ENCODE measurements around the gene SCYL3. TPM values are rescaled to one million over a fixed set of nuclear protein-coding genes. Genes with fewer than 3 reads are reported as not detected.

SCYL3 gene
- total and polyA plus RNA-seq, 2 experiments from 2014 or later, result 2.2 to 6.8 TPM

GRCh38 chr1:169873582-169874199 lies 20.0 kb downstream of the SCYL3 start:
- peaks cover 21% of the 10 kb centered on the region for H3K36me3 ChIP-seq (ENCODE audit: insufficient read depth)
- no peak for ATAC-seq

More at GRCh38 chr1:169873582-169874199, 20.0 kb downstream of the SCYL3 start:
- no peaks in the 10 kb centered on the region for H3K79me2 ChIP-seq (replicated peaks; ENCODE audit: insufficient read depth)
- H3K9me2 ChIP-seq (ENCODE audit: insufficient read depth), result no peaks in the 10 kb centered on the region
- H4K20me1 ChIP-seq (replicated peaks; ENCODE audit: insufficient read depth), result no peaks in the 10 kb centered on the region; the same call in 1 of the 2 replicates
- Mint-ChIP-seq H3K9me3 (peaks cover 19% of the 10 kb centered on the region), H3K4me3 (no peak overlapping the region), H3K36me3 (ENCODE audit: low read depth) (peaks cover 71% of the 10 kb centered on the region), H3K27me3 (ENCODE audit: insufficient read depth, low read depth, poor library complexity) (peaks cover 3% of the 10 kb centered on the region), H3K4me1 (no peaks in the 10 kb centered on the region), H3K27ac (no peak overlapping the region)
- no peak overlapping the region for H2AFZ ChIP-seq
- H3K27ac ChIP-seq (ENCODE audit: low read depth), result no peak overlapping the region
- no peaks in the 10 kb centered on the region for H3F3A ChIP-seq (replicated peaks; ENCODE audit: low read depth)
- no peak for DNase-seq (ENCODE audit: low spot score)
- H3K4me1 ChIP-seq (ENCODE audit: insufficient read depth), result no peaks in the 10 kb centered on the region
- no peak for TF ChIP-seq JUNB (IDR thresholded peaks at IDR 0.05; ENCODE audit: unreplicated experiment)
- no peak for TF ChIP-seq ZNF114 (CRISPR knock-in tag; IDR thresholded peaks at IDR 0.05)
- no peak for TF ChIP-seq CREB1 (CRISPR knock-in tag; IDR thresholded peaks at IDR 0.05; ENCODE audit: low read depth)
- no peak for TF ChIP-seq ZNF331 (CRISPR knock-in tag; IDR thresholded peaks at IDR 0.05; ENCODE audit: low read depth)
- no peak for TF ChIP-seq POLR2AphosphoS5 (IDR thresholded peaks at IDR 0.05; ENCODE audit: low read depth)
- no peak for TF ChIP-seq REST (IDR thresholded peaks at IDR 0.05; ENCODE audit: unreplicated experiment)
- TF ChIP-seq CTCF (conservative IDR thresholded peaks at IDR 0.05; ENCODE audit: low read depth in 2 of 2), result no peak
- no peak for TF ChIP-seq EZH2 (IDR thresholded peaks at IDR 0.05; ENCODE audit: low read depth, unreplicated experiment)
- no peak for TF ChIP-seq STAT1 (IDR thresholded peaks at IDR 0.05; ENCODE audit: unreplicated experiment)
- no peak overlapping the region for H3K4me3 ChIP-seq
- no peak overlapping the region for H3K4me2 ChIP-seq
- no peaks in the 10 kb centered on the region for H3K27me3 ChIP-seq (ENCODE audit: insufficient read depth)
